ENCODE data around the gene PKD1L1. TPM values are rescaled to one million over a fixed set of nuclear protein-coding genes. Genes with fewer than 3 reads are reported as not detected.

The PKD1L1 gene
- total RNA-seq, 1 experiment from 2014 or later = 0.17 TPM

GRCh38 chr7:47782792-47783191 lies 165.5 kb downstream of the PKD1L1 start:
- Mint-ChIP-seq H3K27ac (no peak overlapping the region), H3K27me3 (ENCODE audit: low read depth) (peaks cover under 1% of the 10 kb centered on the region; the same call in 1 of the 2 replicates), H3K36me3 (ENCODE audit: insufficient read depth in 1 of 3, low read depth in 3 of 3) (0 out of 7 replicates have a peak, but pooled peaks cover 0 to 3% (median 0%) of the 10 kb centered on the region in 3 experiments), H3K4me3 (no peak overlapping the region), H3K9me3 (peaks cover 5% of the 10 kb centered on the region in 2 experiments; a peak in 4 of 5 replicates), H3K4me1 (peaks cover 7 to 11% of the 10 kb centered on the region in 2 experiments)
- Histone ChIP-seq H3K79me2 (ENCODE audit: insufficient read depth, low read length) (no peaks in the 10 kb centered on the region), H2BK120ac (ENCODE audit: low read depth, low read length, poor library complexity, severe bottlenecking) (no peak overlapping the region), H4K8ac (replicated peaks; ENCODE audit: insufficient read length, low read depth, low read length) (no peak overlapping the region), H2BK15ac (ENCODE audit: low read depth, low read length) (no peak overlapping the region), H3K27me3 (ENCODE audit: insufficient read depth, low read length) (no peaks in the 10 kb centered on the region), H4K5ac (ENCODE audit: insufficient read length, low read depth, low read length) (no peak overlapping the region), H3K9me3 (ENCODE audit: control insufficient read depth, low read depth, low read length) (no peaks in the 10 kb centered on the region), H3K23me2 (ENCODE audit: insufficient read length, low read depth, low read length, poor library complexity, severe bottlenecking) (no peaks in the 10 kb centered on the region), H2BK20ac (ENCODE audit: low read depth, low read length, poor library complexity, severe bottlenecking) (no peak overlapping the region), H3K56ac (ENCODE audit: insufficient read length, low read depth, low read length) (no peak overlapping the region), H3K23ac (ENCODE audit: insufficient read length, low read depth, low read length) (no peak overlapping the region), H3T11ph (ENCODE audit: low read length) (no peak overlapping the region), H2BK5ac (ENCODE audit: insufficient read length, low read length) (no peak overlapping the region), H3K14ac (ENCODE audit: insufficient read depth, low read length) (no peak overlapping the region), H3K9ac (ENCODE audit: extremely low read depth, insufficient read length, low read length) (no peak overlapping the region), H3K4me1 (ENCODE audit: insufficient read depth, low read length) (no peaks in the 10 kb centered on the region; the same call in 1 of the 2 replicates), H2AK5ac (ENCODE audit: insufficient read length, low read length) (no peak overlapping the region), H3K79me1 (ENCODE audit: insufficient read depth, low read depth, low read length, poor library complexity, severe bottlenecking) (no peaks in the 10 kb centered on the region), H2AFZ (ENCODE audit: low read length) (no peak overlapping the region), H3K27ac (ENCODE audit: insufficient read length, low read depth, low read length) (no peak overlapping the region), H2BK12ac (ENCODE audit: insufficient read length, low read depth, low read length) (no peak overlapping the region), H3K4me2 (ENCODE audit: insufficient read depth, insufficient read length, low read length) (no peak overlapping the region), H3K4ac (ENCODE audit: low read depth, low read length) (no peak overlapping the region), H4K20me1 (ENCODE audit: control insufficient read depth, insufficient read depth, insufficient read length) (no peaks in the 10 kb centered on the region), H4K91ac (ENCODE audit: insufficient read length, low read depth, low read length) (no peak overlapping the region), H3K18ac (ENCODE audit: insufficient read length, low read depth, low read length) (no peak overlapping the region)
- TF ChIP-seq, protein P1, sequence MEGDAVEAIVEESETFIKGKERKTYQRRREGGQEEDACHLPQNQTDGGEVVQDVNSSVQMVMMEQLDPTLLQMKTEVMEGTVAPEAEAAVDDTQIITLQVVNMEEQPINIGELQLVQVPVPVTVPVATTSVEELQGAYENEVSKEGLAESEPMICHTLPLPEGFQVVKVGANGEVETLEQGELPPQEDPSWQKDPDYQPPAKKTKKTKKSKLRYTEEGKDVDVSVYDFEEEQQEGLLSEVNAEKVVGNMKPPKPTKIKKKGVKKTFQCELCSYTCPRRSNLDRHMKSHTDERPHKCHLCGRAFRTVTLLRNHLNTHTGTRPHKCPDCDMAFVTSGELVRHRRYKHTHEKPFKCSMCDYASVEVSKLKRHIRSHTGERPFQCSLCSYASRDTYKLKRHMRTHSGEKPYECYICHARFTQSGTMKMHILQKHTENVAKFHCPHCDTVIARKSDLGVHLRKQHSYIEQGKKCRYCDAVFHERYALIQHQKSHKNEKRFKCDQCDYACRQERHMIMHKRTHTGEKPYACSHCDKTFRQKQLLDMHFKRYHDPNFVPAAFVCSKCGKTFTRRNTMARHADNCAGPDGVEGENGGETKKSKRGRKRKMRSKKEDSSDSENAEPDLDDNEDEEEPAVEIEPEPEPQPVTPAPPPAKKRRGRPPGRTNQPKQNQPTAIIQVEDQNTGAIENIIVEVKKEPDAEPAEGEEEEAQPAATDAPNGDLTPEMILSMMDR (conservative IDR thresholded peaks at IDR 0.05) = no peak
- no CpG with 5 or more reads among the region's 4 CpGs for WGBS (ENCODE audit: extremely low coverage, insufficient read length, low lambda C conversion rate)
- no peak for DNase-seq
